HFF-Myc (cell line): ENCODE results near the gene GRIPAP1.

Source experiments
- DNase-seq: peaks from one replicate; pipeline ENCODE4 v3.0.0-alpha.2; 2011; ENCODE audit warnings: low read depth; ENCODE audit errors: extremely low read depth
- H3K4me3 ChIP-seq: replicated peaks from 2 replicates; pipeline ENCODE4 v1.5.1; 2011; ENCODE audit warnings: low read depth, mild to moderate bottlenecking, control low read depth, low read length
- CTCF ChIP-seq: IDR thresholded peaks from 2 replicates; pipeline ENCODE4 v1.5.1; 2012; ENCODE audit warnings: mild to moderate bottlenecking, low read depth, low read length, control low read depth; ENCODE audit errors: missing control alignments

Gene GRIPAP1

GRCh38 chrX:49019050-49019449 is 17.0 kb upstream of the GRIPAP1 start:
- no peak for DNase-seq
- H3K4me3 ChIP-seq = no peak overlapping the region
- TF ChIP-seq CTCF = no peak

GRCh38 chrX:49003696-49004095 is 1.6 kb upstream of the GRIPAP1 start:
- TF ChIP-seq CTCF = no peak

GRCh38 chrX:49001521-49002090 is 458 bp downstream of the GRIPAP1 start:
- TF ChIP-seq CTCF = no peak
- no peak for DNase-seq
- H3K4me3 ChIP-seq = peak overlapping the region; percentile 74

More at GRCh38 chrX:49003696-49004095, 1.6 kb upstream of the GRIPAP1 start:
- no peak for DNase-seq
- H3K4me3 ChIP-seq = no peak overlapping the region

- no peak overlapping the region for H3K4me3 ChIP-seq
- TF ChIP-seq CTCF = no peak
Measured at GRCh38 chrX:49000636-49001035, 1.4 kb downstream of the GRIPAP1 start.

GRCh38 chrX:48999030-48999429 is 3.0 kb downstream of the GRIPAP1 start:
- DNase-seq = no peak
- no peak for TF ChIP-seq CTCF
- no peak overlapping the region for H3K4me3 ChIP-seq

More at GRCh38 chrX:49000636-49001035, 1.4 kb downstream of the GRIPAP1 start:
- no peak for DNase-seq

GRCh38 chrX:48998391-48998790 is 3.7 kb downstream of the GRIPAP1 start:
- TF ChIP-seq CTCF = no peak
- no peak overlapping the region for H3K4me3 ChIP-seq
- no peak for DNase-seq

- no peak for DNase-seq
- no peak for TF ChIP-seq CTCF
- H3K4me3 ChIP-seq = no peak overlapping the region
Measured at GRCh38 chrX:48997865-48998264, 4.2 kb downstream of the GRIPAP1 start.
